PC-3 (cell line): ENCODE results near the gene PTPRS.

Experiments
- EZH2 ChIP-seq: fragments of 300-600 bp; sonication (generic); IDR thresholded peaks from one replicate; pipeline ENCODE4 v1.6.1; 2017; ENCODE audit warnings: antibody characterized with exemption, mild to moderate bottlenecking, low read length; ENCODE audit not compliant: unreplicated experiment
- EZH2phosphoT487 ChIP-seq: fragments of 300-600 bp; sonication (generic); IDR thresholded peaks from 2 replicates; pipeline ENCODE4 v1.6.1; 2018; ENCODE audit warnings: mild to moderate bottlenecking, antibody characterized with exemption, low read length, borderline replicate concordance
- TF ChIP-seq, protein P1 (sequence below): fragments of 300-600 bp; sonication (generic); conservative IDR thresholded peaks from 2 replicates; pipeline ENCODE4 v1.5.1; 2017; ENCODE audit warnings: antibody characterized with exemption, low read depth, mild to moderate bottlenecking, low read length

DNA sequence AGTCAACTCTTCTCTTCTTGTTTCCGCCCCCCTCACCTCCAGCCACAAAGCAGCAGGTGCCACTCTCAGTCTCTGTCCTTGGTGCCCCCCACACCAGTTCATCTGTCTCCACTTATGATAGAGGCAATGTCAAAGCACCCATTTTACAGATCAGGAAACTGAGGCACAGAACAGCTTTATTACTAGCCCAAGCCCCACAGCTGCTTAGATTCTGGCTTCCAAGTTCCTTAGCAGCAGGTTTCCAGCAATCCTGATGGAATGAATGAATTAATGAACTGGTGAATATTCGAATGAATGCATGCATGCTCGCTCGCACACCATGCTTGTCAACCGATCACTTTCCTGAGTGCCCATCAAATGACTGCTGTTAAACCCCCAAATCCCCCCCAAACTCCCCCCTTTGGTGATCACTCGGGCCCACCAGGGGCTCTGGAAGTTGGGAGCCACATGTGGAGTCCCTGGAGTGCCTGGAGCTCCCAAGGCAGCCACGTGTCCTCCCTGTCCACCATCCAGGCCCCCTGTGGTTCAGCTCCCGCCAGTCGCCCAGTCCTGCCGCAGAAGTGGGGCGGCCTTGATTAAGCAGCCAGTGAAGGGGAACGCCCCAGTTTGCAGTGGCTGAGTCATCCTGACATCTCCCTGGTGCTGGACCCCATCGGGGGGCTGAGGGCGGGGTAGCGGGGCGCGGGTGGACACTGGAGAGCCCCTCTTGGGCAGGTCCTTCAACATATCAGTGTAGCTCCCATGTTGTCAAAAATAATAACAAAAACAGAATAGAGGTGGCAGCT lies 6.8 kb downstream of the PTPRS start:
- TF ChIP-seq, protein P1, sequence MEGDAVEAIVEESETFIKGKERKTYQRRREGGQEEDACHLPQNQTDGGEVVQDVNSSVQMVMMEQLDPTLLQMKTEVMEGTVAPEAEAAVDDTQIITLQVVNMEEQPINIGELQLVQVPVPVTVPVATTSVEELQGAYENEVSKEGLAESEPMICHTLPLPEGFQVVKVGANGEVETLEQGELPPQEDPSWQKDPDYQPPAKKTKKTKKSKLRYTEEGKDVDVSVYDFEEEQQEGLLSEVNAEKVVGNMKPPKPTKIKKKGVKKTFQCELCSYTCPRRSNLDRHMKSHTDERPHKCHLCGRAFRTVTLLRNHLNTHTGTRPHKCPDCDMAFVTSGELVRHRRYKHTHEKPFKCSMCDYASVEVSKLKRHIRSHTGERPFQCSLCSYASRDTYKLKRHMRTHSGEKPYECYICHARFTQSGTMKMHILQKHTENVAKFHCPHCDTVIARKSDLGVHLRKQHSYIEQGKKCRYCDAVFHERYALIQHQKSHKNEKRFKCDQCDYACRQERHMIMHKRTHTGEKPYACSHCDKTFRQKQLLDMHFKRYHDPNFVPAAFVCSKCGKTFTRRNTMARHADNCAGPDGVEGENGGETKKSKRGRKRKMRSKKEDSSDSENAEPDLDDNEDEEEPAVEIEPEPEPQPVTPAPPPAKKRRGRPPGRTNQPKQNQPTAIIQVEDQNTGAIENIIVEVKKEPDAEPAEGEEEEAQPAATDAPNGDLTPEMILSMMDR: no peak
- TF ChIP-seq EZH2phosphoT487 (no peak), EZH2 (no peak)
